Measurements from ENCODE around the gene WDFY1.

DNA sequence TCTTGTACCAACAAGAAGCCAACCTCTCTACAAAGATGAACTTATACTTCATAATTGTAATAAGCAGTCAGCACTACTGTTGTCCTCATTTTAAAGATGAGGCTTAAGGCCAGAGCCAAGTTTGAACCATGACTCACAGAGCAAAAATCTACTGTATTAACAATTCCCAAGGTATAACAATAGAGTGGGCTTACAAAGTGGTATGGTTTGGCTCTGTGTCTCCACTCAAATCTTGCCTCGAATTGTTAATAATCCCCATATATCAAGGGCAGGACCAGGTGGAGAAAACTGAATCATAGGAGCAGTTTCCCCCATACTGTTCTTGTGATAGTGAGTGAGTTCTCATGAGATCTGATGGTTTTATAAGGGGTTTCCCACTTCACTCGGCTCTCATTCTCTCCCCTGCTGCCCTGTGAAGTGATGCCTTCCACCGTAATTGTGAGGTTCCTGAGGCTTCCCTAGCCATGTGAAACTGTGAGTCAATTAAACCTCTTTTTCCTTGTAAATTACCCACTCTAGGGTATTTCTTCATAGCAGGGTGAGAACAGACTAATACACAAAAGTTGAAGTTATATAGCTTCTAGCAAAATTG lies 31.6 kb upstream of the WDFY1 start:
- TF ChIP-seq SMAD3 (CRISPR knock-in tag; conservative IDR thresholded peaks at IDR 0.05) (no peak), BMI1 (IDR thresholded peaks at IDR 0.05; ENCODE audit: low read length) (no peak), SREBF1 (IDR thresholded peaks at IDR 0.05; ENCODE audit: borderline replicate concordance, low read depth, low read length) (no peak), ZNF699 (CRISPR knock-in tag; IDR thresholded peaks at IDR 0.05; ENCODE audit: insufficient replicate concordance) (no peak), HNRNPL (IDR thresholded peaks at IDR 0.05; ENCODE audit: low read depth, low read length) (no peak), PML (IDR thresholded peaks at IDR 0.05; ENCODE audit: low read length) (no peak), POLR2AphosphoS5 (IDR thresholded peaks at IDR 0.05; ENCODE audit: control insufficient read depth, insufficient read depth, low read depth, low read length) (no peak), SAFB (IDR thresholded peaks at IDR 0.05; ENCODE audit: borderline replicate concordance, low read depth, low read length) (no peak), FOXA1 (IDR thresholded peaks at IDR 0.05; ENCODE audit: borderline replicate concordance) (no peak), POU5F1 (IDR thresholded peaks at IDR 0.05; ENCODE audit: borderline replicate concordance, low read depth, low read length, partially characterized antibody) (no peak), RUNX1 (IDR thresholded peaks at IDR 0.05; ENCODE audit: low read depth) (no peak)
- TF ChIP-seq, protein P1, sequence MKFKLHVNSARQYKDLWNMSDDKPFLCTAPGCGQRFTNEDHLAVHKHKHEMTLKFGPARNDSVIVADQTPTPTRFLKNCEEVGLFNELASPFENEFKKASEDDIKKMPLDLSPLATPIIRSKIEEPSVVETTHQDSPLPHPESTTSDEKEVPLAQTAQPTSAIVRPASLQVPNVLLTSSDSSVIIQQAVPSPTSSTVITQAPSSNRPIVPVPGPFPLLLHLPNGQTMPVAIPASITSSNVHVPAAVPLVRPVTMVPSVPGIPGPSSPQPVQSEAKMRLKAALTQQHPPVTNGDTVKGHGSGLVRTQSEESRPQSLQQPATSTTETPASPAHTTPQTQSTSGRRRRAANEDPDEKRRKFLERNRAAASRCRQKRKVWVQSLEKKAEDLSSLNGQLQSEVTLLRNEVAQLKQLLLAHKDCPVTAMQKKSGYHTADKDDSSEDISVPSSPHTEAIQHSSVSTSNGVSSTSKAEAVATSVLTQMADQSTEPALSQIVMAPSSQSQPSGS (CRISPR knock-in tag; IDR thresholded peaks at IDR 0.05): no peak
- TF ChIP-seq, protein P2, sequence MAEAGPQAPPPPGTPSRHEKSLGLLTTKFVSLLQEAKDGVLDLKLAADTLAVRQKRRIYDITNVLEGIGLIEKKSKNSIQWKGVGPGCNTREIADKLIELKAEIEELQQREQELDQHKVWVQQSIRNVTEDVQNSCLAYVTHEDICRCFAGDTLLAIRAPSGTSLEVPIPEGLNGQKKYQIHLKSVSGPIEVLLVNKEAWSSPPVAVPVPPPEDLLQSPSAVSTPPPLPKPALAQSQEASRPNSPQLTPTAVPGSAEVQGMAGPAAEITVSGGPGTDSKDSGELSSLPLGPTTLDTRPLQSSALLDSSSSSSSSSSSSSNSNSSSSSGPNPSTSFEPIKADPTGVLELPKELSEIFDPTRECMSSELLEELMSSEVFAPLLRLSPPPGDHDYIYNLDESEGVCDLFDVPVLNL (CRISPR knock-in tag; IDR thresholded peaks at IDR 0.05; ENCODE audit: low read depth): no peak
- TF ChIP-seq, protein P3, sequence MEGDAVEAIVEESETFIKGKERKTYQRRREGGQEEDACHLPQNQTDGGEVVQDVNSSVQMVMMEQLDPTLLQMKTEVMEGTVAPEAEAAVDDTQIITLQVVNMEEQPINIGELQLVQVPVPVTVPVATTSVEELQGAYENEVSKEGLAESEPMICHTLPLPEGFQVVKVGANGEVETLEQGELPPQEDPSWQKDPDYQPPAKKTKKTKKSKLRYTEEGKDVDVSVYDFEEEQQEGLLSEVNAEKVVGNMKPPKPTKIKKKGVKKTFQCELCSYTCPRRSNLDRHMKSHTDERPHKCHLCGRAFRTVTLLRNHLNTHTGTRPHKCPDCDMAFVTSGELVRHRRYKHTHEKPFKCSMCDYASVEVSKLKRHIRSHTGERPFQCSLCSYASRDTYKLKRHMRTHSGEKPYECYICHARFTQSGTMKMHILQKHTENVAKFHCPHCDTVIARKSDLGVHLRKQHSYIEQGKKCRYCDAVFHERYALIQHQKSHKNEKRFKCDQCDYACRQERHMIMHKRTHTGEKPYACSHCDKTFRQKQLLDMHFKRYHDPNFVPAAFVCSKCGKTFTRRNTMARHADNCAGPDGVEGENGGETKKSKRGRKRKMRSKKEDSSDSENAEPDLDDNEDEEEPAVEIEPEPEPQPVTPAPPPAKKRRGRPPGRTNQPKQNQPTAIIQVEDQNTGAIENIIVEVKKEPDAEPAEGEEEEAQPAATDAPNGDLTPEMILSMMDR (IDR thresholded peaks at IDR 0.05 in 2 of 3, conservative IDR thresholded peaks at IDR 0.05 in 1 of 3; ENCODE audit: insufficient read depth in 2 of 3, low read depth in 1 of 3, low read length in 3 of 3): no peak

All from K562 (cell line).